Measurements from ENCODE around the gene LILRA1.
"Not testable (repeated sequence)": the region's sequence is repeated elsewhere in the genome, so short reads cannot be mapped to it uniquely, and the experiment has no call there.

GRCh38 chr19:54624934-54625730 is 31.7 kb downstream of the LILRA1 start:
- TF ChIP-seq CTCF (IDR thresholded peaks at IDR 0.05); POLR2AphosphoS5 (IDR thresholded peaks at IDR 0.05; ENCODE audit: low read depth, low read length): not testable (repeated sequence)
